ENCODE data around the gene IL1RAPL1. TPM values are rescaled to one million over a fixed set of nuclear protein-coding genes. Genes with fewer than 3 reads are reported as not detected.

Gene IL1RAPL1
- total and polyA plus RNA-seq, 8 donors: 0.06 to 3.3 (median 0.31) TPM; not detected in 3

DNA sequence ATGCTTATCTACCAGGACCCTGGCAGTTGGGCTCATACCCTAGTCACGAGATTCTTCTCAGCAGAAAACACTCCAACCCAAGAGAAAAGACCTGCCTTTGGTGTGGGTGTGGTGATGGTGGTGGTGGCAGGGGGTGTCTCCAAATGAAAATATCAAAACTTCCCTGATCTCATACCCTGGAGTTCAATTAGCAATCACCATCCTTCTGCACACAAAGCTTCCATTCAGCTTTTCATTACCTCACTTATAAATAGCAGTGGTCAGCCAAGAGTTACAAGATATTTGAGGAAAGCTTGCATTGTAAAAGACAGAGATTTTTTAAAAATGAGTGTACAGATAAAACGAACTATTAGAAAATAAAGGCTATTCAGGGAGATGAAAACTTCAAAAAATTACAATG is 1047.3 kb downstream of the IL1RAPL1 start:
- Histone ChIP-seq H3K4me3 (no peak overlapping the region), H3K36me3 (no peaks in the 10 kb centered on the region), H3K27me3 (no peaks in the 10 kb centered on the region), H3K9me3 (no peaks in the 10 kb centered on the region), H3K4me1 (no peaks in the 10 kb centered on the region), H3K27ac (no peak overlapping the region)
- no peak for TF ChIP-seq POLR2A (IDR thresholded peaks at IDR 0.05)
- TF ChIP-seq, protein P1, sequence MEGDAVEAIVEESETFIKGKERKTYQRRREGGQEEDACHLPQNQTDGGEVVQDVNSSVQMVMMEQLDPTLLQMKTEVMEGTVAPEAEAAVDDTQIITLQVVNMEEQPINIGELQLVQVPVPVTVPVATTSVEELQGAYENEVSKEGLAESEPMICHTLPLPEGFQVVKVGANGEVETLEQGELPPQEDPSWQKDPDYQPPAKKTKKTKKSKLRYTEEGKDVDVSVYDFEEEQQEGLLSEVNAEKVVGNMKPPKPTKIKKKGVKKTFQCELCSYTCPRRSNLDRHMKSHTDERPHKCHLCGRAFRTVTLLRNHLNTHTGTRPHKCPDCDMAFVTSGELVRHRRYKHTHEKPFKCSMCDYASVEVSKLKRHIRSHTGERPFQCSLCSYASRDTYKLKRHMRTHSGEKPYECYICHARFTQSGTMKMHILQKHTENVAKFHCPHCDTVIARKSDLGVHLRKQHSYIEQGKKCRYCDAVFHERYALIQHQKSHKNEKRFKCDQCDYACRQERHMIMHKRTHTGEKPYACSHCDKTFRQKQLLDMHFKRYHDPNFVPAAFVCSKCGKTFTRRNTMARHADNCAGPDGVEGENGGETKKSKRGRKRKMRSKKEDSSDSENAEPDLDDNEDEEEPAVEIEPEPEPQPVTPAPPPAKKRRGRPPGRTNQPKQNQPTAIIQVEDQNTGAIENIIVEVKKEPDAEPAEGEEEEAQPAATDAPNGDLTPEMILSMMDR (IDR thresholded peaks at IDR 0.05): no peak
- no peak for TF ChIP-seq POLR2AphosphoS5 (IDR thresholded peaks at IDR 0.05)
- TF ChIP-seq EP300 (IDR thresholded peaks at IDR 0.05): no peak
- DNase-seq: no peak
- intact Hi-C loops (cut with DNase I; ENCODE audit: low total_unique reads): no loop called here
- WGBS, 5 donors: 37 to 66% (median 40%) methylated on average over 1 to 2 of the region's 2 CpGs

DNA sequence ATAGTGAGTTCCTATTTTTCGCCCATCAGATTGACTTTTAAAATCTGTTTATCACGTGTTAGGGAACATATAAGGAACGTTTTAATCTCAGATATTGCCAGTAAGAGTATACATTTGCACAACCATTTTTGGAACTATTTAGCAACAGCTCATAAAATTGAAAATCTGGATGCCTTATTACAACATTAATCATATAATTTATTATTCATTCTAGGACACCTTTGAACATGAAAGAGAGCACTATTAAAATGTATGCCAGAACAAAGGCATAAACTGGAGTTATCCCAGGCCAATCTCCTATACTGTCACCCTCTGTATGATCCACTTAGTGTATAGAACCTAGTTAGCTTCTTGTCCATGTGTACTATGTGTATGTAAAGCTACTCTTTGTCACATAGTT is 1049.1 kb downstream of the IL1RAPL1 start:
- Histone ChIP-seq H3K4me3 (no peak overlapping the region), H3K4me1 (no peaks in the 10 kb centered on the region), H3K27ac (no peak overlapping the region), H3K9me3 (no peaks in the 10 kb centered on the region), H3K36me3 (no peaks in the 10 kb centered on the region), H3K27me3 (no peaks in the 10 kb centered on the region)
- intact Hi-C loops (cut with DNase I; ENCODE audit: low total_unique reads): no loop called here
- DNase-seq: no peak
- 45 to 79% (median 66%) methylated on average over 3 of the region's 3 CpGs for WGBS, 5 donors
- TF ChIP-seq, protein P1 (IDR thresholded peaks at IDR 0.05): no peak
- TF ChIP-seq POLR2A (IDR thresholded peaks at IDR 0.05): no peak
- TF ChIP-seq POLR2AphosphoS5 (IDR thresholded peaks at IDR 0.05): no peak
- TF ChIP-seq EP300 (IDR thresholded peaks at IDR 0.05): no peak

DNA sequence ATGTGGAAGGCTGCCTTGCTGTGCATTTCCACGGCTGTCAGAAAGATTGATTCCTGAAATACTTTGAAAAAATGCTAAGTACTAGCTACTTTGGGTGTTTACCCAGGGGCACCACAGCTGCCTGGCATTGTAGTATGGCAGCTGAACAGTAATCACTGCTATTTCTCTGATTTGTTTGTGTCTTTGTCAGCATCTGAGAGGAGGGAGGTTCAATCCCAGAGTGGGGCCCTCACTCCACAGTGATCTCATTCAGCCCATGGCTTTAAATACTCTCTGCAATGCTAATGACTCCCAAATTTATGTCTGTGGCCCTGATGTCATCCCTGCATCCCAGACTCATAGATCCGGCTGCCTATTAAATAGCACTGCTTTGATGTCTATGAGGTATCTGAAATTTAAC is 1052.9 kb downstream of the IL1RAPL1 start:
- DNase-seq: peak in 1 of 2 donors; percentile 4

DNA sequence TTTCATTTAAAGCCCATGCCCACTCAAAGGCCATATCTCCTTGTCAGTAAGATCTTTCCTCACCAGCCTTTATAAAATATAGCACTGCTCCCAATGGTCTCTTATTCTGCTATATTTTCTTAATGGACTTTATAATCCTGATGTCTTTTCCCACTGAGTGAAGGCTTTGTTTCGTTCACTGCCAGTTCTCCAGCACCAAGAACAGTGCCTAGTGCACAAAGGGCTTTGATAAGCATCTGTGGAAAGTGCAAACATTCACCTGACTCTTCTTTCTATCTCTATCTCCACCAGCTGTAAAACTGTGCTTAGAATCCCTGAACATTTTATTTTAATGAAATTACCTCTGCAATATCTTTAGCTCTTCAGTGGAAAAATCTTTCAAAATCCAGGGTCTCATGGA is 1054.2 kb downstream of the IL1RAPL1 start:
- 23 to 48% (median 38%) methylated on average over 1 of the region's 1 CpG for WGBS, 5 donors
- no peaks in the 10 kb centered on the region for H3K4me1 ChIP-seq
- H3K27ac ChIP-seq: no peak overlapping the region
- no peaks in the 10 kb centered on the region for H3K27me3 ChIP-seq
- H3K4me3 ChIP-seq: no peak overlapping the region
- H3K9me3 ChIP-seq: peaks cover 0 to 6% (median 3%) of the 10 kb centered on the region in 4 donors
- DNase-seq: no peak
- TF ChIP-seq POLR2A (IDR thresholded peaks at IDR 0.05): no peak
- no peak for TF ChIP-seq POLR2AphosphoS5 (IDR thresholded peaks at IDR 0.05)
- TF ChIP-seq, protein P1 (IDR thresholded peaks at IDR 0.05): no peak
- no peak for TF ChIP-seq EP300 (IDR thresholded peaks at IDR 0.05)
- intact Hi-C loops (cut with DNase I; ENCODE audit: low total_unique reads): no loop called here
- H3K36me3 ChIP-seq: no peaks in the 10 kb centered on the region

More for the DNA sequence above, 1052.9 kb downstream of the IL1RAPL1 start:
- Histone ChIP-seq H3K4me1 (no peaks in the 10 kb centered on the region), H3K9me3 (no peaks in the 10 kb centered on the region), H3K4me3 (no peak overlapping the region), H3K27me3 (no peaks in the 10 kb centered on the region), H3K36me3 (no peaks in the 10 kb centered on the region), H3K27ac (no peak overlapping the region)
- 79 to 100% (median 87%) methylated on average over 2 of the region's 2 CpGs for WGBS, 5 donors
- intact Hi-C loops (cut with DNase I; ENCODE audit: low total_unique reads): no loop called here
- TF ChIP-seq POLR2AphosphoS5 (IDR thresholded peaks at IDR 0.05) (no peak), EP300 (IDR thresholded peaks at IDR 0.05) (no peak), POLR2A (IDR thresholded peaks at IDR 0.05) (no peak)
- TF ChIP-seq, protein P1 (IDR thresholded peaks at IDR 0.05): no peak
